CD4-positive, alpha-beta memory T cell (primary cell): ENCODE measurements around the gene PSMB2. TPM values are rescaled to one million over a fixed set of nuclear protein-coding genes. Genes with fewer than 3 reads are reported as not detected.

ENCODE experiments used
- CTCF ChIA-PET: fragments of 350-600 bp; sonication (Branson Sonifier 250); formaldehyde crosslinking; loops from one replicate; lab custom pipeline; 2021; ENCODE audit warnings: inconsistent platforms; ENCODE audit not compliant: partially characterized antibody; lab: Charles Lee
- POLR2A ChIA-PET: fragments of 350-600 bp; sonication (Branson Sonifier 250); formaldehyde crosslinking; loops from one replicate; lab custom pipeline; 2021; ENCODE audit not compliant: partially characterized antibody; lab: Charles Lee
- DNase-seq, 5 donors: peaks; one replicate each; pipeline versions ENCODE4 v3.0.0 to v3.0.0-alpha.2; 2020 to 2022; ENCODE audit warnings: mixed read lengths in 1 of 5
- H3K27ac ChIP-seq: one replicate; pipeline ENCODE4 v1.7.0; 2013; ENCODE audit warnings: low read depth, low read length
- H3K27me3 ChIP-seq: 2 replicates; pipeline ENCODE4 v1.7.0; 2013; ENCODE audit warnings: mild to moderate bottlenecking, low read length, moderate library complexity; ENCODE audit not compliant: insufficient read depth
- H3K36me3 ChIP-seq: 2 replicates; pipeline ENCODE4 v1.7.0; 2013; ENCODE audit warnings: mild to moderate bottlenecking, low read length, moderate library complexity; ENCODE audit not compliant: insufficient read depth
- H3K4me1 ChIP-seq: 2 replicates; pipeline ENCODE4 v1.7.0; 2013; ENCODE audit warnings: mild to moderate bottlenecking, low read length, moderate library complexity; ENCODE audit not compliant: insufficient read depth
- H3K4me3 ChIP-seq, 2 donors: one replicate each; pipeline ENCODE4 v1.7.0; 2013; ENCODE audit warnings: low read length in 2 of 2, mild to moderate bottlenecking in 1 of 2
- H3K9me3 ChIP-seq, 2 donors: one replicate each; pipeline ENCODE4 v1.7.0; 2013; ENCODE audit warnings: low read length in 2 of 2, control low read depth in 1 of 2; ENCODE audit not compliant: control insufficient read depth in 1 of 2
- H3K27ac Mint-ChIP-seq, 7 donors: one replicate each; pipeline ENCODE4 v1.8.0; 2020 to 2021; ENCODE audit warnings: mixed read lengths in 7 of 7, mild to moderate bottlenecking in 6 of 7, inconsistent platforms in 3 of 7, moderate library complexity in 3 of 7
- H3K27me3 Mint-ChIP-seq, 2 donors: one replicate each; pipeline ENCODE4 v1.8.0; 2020 to 2021; ENCODE audit warnings: mixed read lengths in 2 of 2
- H3K36me3 Mint-ChIP-seq, 2 donors: one replicate each; pipeline ENCODE4 v1.8.0; 2020 to 2021; ENCODE audit warnings: mixed read lengths in 2 of 2, inconsistent platforms in 1 of 2, mild to moderate bottlenecking in 1 of 2
- H3K4me1 Mint-ChIP-seq, 4 donors: one replicate each; pipeline ENCODE4 v1.8.0; 2020 to 2021; ENCODE audit warnings: mixed read lengths in 4 of 4, mild to moderate bottlenecking in 1 of 4
- H3K4me3 Mint-ChIP-seq, 8 donors: one replicate each; pipeline ENCODE4 v1.8.0; 2020 to 2021; ENCODE audit warnings: mixed read lengths in 8 of 8, mild to moderate bottlenecking in 7 of 8, moderate library complexity in 6 of 8, inconsistent platforms in 3 of 8
- H3K9me3 Mint-ChIP-seq, 8 donors: one replicate each; pipeline ENCODE4 v1.8.0; 2020 to 2021; ENCODE audit warnings: mixed read lengths in 8 of 8, mild to moderate bottlenecking in 5 of 8, inconsistent platforms in 3 of 8, moderate library complexity in 1 of 8
- intact Hi-C: fragments of 100-400 bp; cut with micrococcal nuclease; formaldehyde crosslinking; loops from one replicate; pipeline ENCODE4 v1.15.1; 2023
- polyA plus RNA-seq, 2 donors: library from polyadenylated mRNA; unstranded; fragments of 300-500 nt; fragmentation: Illumina TruSeq; gene quantifications; one replicate each; pipeline ENCODE4 v1.2.3, GENCODE V29; 2021
- total RNA-seq, 2 experiments: library from RNA; stranded (reverse); gene quantifications; one replicate each; pipeline ENCODE4 v1.2.3, GENCODE V29; 2021

The PSMB2 gene
- total and polyA plus RNA-seq, 4 experiments from 2014 or later, result 25.5 to 73.2 (median 49.6) TPM

DNA sequence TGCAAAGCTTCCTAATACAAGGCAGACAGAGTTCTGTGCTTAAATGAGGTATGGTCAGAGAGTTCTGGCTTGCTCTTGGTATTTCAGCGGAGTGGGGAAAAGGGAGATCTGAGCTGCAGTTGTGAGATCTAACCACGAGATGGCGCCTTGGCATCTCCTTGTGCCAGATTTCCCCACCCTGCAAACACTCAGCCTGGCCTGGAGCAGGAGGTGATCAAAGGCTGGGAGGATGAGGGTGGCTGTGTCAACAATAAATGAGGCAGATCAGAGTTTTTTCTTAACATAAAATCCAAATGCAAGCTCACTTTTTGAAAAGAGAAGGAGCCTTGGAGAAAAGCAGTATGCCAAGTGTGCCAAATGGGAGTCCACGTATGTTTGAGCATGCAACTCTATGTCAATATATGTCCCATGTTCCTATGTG, 72.3 kb downstream of the PSMB2 start:
- Mint-ChIP-seq H3K4me3 (no peak overlapping the region), H3K27me3 (no peaks in the 10 kb centered on the region)
- CTCF ChIA-PET, result interaction anchor here (0.6 to 5.9 kb wide), 41 partner anchors 8 to 241 kb away, joined by 3 to 274 read pairs (median 4); partner anchors contain the start of genes C1orf216, CLSPN, KIAA0319L and NCDN

DNA sequence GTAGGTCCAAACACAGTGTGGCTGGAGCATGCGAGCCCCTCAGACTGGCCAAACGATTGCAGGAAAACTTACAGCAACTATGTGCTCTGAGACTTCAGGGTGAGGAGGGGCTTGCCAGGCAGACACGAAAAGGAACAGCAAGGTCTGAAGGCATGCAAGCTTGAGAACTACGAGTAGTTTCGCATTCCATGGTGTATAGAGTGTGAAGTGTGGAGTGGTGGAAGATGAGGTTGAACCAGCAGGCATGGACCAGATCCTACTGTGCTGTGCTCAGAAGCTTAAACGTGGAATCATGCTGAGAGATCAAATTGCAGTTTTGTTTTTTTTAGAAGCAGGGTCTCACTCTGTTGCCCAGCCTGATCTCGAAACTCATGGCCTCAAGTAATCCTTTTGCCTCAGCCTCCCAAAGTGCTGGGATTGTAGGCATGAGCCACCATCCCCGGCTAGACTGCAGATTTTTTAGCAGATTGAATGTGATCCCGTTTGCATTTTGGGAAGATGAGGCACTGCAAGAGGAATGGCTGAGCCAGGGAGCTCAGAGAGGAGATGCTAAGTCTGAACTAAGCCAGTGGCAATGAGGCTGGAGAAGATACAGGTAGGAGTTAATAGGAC, 73.3 kb downstream of the PSMB2 start:
- Histone ChIP-seq H3K4me1 (peaks cover 5% of the 10 kb centered on the region), H3K27me3 (no peaks in the 10 kb centered on the region), H3K9me3 (no peaks in the 10 kb centered on the region), H3K36me3 (peaks cover 7% of the 10 kb centered on the region), H3K4me3 (no peak overlapping the region), H3K27ac (no peak overlapping the region)
- no peak for DNase-seq
- intact Hi-C loops, result loop anchor here (10.0 kb wide), 1 partner anchor 77 kb away; the partner anchor contains the start of gene PSMB2
- Mint-ChIP-seq H3K36me3 (peaks cover 5 to 13% of the 10 kb centered on the region in 2 donors), H3K4me3 (no peak overlapping the region), H3K4me1 (peaks cover 8 to 24% (median 18%) of the 10 kb centered on the region in 4 donors), H3K9me3 (peaks cover 0 to 2% (median 0%) of the 10 kb centered on the region in 8 donors), H3K27me3 (no peaks in the 10 kb centered on the region), H3K27ac (no peak overlapping the region)
- CTCF ChIA-PET, result interaction anchor here (0.8 to 5.9 kb wide), 31 partner anchors 9 to 241 kb away, joined by 3 to 274 read pairs (median 4); partner anchors contain the start of genes C1orf216, CLSPN, KIAA0319L and NCDN
- POLR2A ChIA-PET, result interaction anchor here (1.1 to 2.1 kb wide), 5 partner anchors 10 to 156 kb away, joined by 3 to 14 read pairs (median 9); partner anchors contain the start of genes KIAA0319L and NCDN

More for the DNA sequence above, 72.3 kb downstream of the PSMB2 start:
- peaks cover 6% of the 10 kb centered on the region for H3K4me1 ChIP-seq
- peaks cover 5 to 11% of the 10 kb centered on the region in 2 donors for H3K36me3 Mint-ChIP-seq
- peak overlapping the region in 1 of 7 donors; percentile 10 for H3K27ac Mint-ChIP-seq
- H3K27me3 ChIP-seq, result no peaks in the 10 kb centered on the region
- H3K4me3 ChIP-seq, result no peak overlapping the region
- intact Hi-C loops, result loop anchor here (1.0 to 10.0 kb wide), 6 partner anchors 31 to 205 kb away; partner anchors contain the start of gene PSMB2
- H3K9me3 Mint-ChIP-seq, result peaks cover 0 to 2% (median 0%) of the 10 kb centered on the region in 8 donors
- H3K27ac ChIP-seq, result no peak overlapping the region
- peak in 4 of 5 donors; percentile 57 to 68 (median 62) for DNase-seq
- POLR2A ChIA-PET, result interaction anchor here (0.8 to 2.1 kb wide), 10 partner anchors 9 to 201 kb away, joined by 3 to 14 read pairs (median 4); partner anchors contain the start of genes CLSPN, KIAA0319L and NCDN
- no peaks in the 10 kb centered on the region for H3K9me3 ChIP-seq
- H3K4me1 Mint-ChIP-seq, result peaks cover 8 to 24% (median 16%) of the 10 kb centered on the region in 4 donors
- H3K36me3 ChIP-seq, result peaks cover under 1% of the 10 kb centered on the region

DNA sequence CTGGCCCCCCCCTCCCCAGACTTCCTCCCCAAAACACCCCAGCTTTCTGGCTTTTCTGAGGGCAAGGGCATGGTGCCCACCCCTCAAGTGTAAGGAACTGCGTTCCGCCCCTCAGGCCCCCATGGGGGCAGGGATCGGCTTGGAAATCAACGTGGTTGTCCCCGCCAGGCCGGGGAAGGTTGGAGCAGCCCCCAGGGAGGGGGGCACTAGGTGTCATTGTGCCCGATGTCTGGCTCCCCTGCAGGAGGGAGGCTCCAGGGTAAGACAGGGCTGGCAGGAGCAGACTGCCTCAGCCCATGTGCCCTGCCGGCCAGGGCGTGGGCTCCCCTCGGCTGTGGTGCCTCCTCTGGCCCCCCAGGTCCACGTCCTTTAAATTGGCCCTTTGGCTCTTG, 75.6 kb downstream of the PSMB2 start:
- Histone ChIP-seq H3K9me3 (no peaks in the 10 kb centered on the region), H3K4me3 (no peak overlapping the region), H3K36me3 (peaks cover 7% of the 10 kb centered on the region), H3K27ac (no peak overlapping the region), H3K27me3 (no peaks in the 10 kb centered on the region), H3K4me1 (no peaks in the 10 kb centered on the region)
- peaks cover 5 to 28% of the 10 kb centered on the region in 2 donors for H3K36me3 Mint-ChIP-seq
- H3K27ac Mint-ChIP-seq, result no peak overlapping the region
- DNase-seq, result no peak
- POLR2A ChIA-PET, result interaction anchor here (1.1 to 2.3 kb wide), 4 partner anchors 26 to 204 kb away, joined by 3 to 23 read pairs (median 4); partner anchors contain the start of gene CLSPN
- H3K4me3 Mint-ChIP-seq, result no peak overlapping the region
- H3K9me3 Mint-ChIP-seq, result no peaks in the 10 kb centered on the region
- H3K27me3 Mint-ChIP-seq, result no peaks in the 10 kb centered on the region
- peaks cover 14 to 34% (median 20%) of the 10 kb centered on the region in 4 donors for H3K4me1 Mint-ChIP-seq
- intact Hi-C loops, result loop anchor here (10.0 kb wide), 1 partner anchor 79 kb away; the partner anchor contains the start of gene PSMB2
- CTCF ChIA-PET, result interaction anchor here (1.1 to 5.9 kb wide), 20 partner anchors 8 to 214 kb away, joined by 3 to 274 read pairs (median 6); partner anchors contain the start of genes C1orf216, CLSPN, KIAA0319L and NCDN

DNA sequence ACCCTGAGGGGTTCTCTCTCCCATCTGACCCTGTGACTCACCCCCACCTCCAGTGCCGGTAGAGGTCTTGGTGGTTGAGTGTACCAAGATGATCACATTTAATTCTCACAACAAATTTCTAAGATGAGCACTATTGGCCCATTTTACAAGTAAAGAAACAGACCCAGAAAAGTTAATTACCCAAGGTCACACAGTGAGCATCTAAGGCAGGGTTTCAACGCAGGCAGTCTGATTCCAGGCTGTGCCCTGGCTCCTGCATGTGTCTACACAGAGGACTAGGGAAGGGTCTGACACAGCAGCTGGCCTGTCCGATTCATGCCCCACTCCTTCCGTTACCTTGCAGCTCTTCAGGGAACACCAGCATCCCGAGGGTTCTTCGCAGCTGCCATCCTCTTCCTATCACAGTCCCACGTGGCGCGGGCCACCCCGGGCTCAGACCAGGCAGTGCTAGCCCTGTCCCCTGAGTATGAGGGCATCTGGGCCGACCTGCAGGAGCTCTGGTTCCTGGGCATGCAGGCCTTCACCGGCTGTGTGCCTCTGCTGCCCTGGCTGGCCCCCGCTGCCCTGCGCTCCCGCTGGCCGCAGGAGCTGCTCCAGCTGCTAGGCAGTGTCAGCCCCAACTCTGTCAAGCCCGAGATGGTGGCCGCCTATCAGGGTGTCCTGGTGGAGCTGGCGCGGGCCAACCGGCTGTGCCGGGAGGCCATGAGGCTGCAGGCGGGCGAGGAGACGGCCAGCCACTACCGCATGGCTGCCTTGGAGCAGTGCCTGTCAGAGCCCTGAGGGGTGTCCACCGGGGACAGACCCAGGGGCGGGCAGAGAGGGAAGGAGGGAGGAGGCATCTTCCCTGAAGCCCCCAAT, 76.2 kb downstream of the PSMB2 start:
- Mint-ChIP-seq H3K4me3 (peak overlapping the region in 1 of 8 donors; percentile 0), H3K27ac (peak overlapping the region in 6 of 7 donors; percentile 68 to 86 (median 70)), H3K4me1 (peaks cover 14 to 34% (median 20%) of the 10 kb centered on the region in 4 donors), H3K36me3 (peaks cover 5 to 28% of the 10 kb centered on the region in 2 donors), H3K27me3 (no peaks in the 10 kb centered on the region), H3K9me3 (no peaks in the 10 kb centered on the region)
- Histone ChIP-seq H3K36me3 (peaks cover 7% of the 10 kb centered on the region), H3K27me3 (no peaks in the 10 kb centered on the region), H3K4me3 (no peak overlapping the region), H3K4me1 (no peaks in the 10 kb centered on the region), H3K9me3 (no peaks in the 10 kb centered on the region), H3K27ac (no peak overlapping the region)
- no peak for DNase-seq
- ChIA-PET CTCF (interaction anchor here (0.6 to 5.9 kb wide), 36 partner anchors 8 to 535 kb away, joined by 3 to 274 read pairs (median 5); partner anchors contain the start of genes C1orf216, CLSPN and TFAP2E), POLR2A (interaction anchor here (0.7 to 2.3 kb wide), 9 partner anchors 8 to 205 kb away, joined by 3 to 23 read pairs (median 3); partner anchors contain the start of genes CLSPN and TFAP2E)
- intact Hi-C loops, result loop anchor here (1.0 to 10.0 kb wide), 2 partner anchors 80 to 114 kb away; partner anchors contain the start of gene PSMB2

DNA sequence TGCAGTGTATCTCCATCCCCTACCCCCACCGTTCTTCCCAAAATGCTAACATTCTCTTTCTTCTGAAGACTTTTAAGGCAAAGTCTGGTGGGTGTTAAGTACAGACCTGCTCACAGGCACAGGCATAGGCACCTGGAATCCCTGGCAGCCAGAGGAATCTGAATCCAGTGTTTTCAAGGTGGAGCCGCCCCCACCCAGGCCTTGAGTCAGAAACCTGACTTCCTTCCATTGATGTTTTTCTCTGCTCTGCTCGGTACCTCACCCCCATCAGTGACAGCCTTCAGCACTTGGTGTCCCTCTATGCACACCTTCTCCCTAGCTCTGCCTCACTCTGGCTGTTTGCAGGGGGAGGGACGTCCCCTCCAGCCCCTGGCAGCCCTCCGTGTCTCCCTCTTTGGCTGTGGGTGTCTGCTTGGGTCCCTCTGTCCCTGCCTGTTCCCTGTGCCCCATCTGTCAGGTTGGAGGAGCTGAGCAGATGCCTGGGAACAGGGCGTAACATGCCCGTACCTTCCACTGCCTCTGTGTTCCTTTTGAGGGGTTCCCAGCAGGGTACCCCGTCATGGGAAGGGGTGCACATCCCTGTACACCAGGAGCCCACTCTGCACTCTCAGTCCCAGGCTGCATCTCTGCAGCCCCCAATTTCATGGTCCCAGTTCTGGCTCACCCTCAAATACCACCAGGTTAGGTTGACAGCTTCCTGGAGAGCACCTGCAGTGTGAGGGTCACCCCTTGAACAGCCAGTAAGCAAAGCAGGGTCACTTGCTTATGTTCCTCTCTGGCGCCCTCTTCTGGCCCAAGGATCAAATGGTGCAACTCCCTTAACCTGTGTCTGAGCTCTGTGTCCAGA, 77.1 kb downstream of the PSMB2 start:
- Histone ChIP-seq H3K27me3 (no peaks in the 10 kb centered on the region), H3K4me1 (peaks cover 3% of the 10 kb centered on the region), H3K36me3 (peaks cover 7% of the 10 kb centered on the region), H3K4me3 (no peak overlapping the region), H3K9me3 (no peaks in the 10 kb centered on the region), H3K27ac (no peak overlapping the region)
- POLR2A ChIA-PET, result interaction anchor here (0.7 to 2.3 kb wide), 9 partner anchors 9 to 205 kb away, joined by 3 to 23 read pairs (median 3); partner anchors contain the start of genes CLSPN and TFAP2E
- Mint-ChIP-seq H3K4me1 (peaks cover 17 to 41% (median 24%) of the 10 kb centered on the region in 4 donors), H3K27ac (peak overlapping the region; percentile 68 to 93 (median 70)), H3K27me3 (no peaks in the 10 kb centered on the region), H3K9me3 (no peaks in the 10 kb centered on the region), H3K36me3 (peaks cover 5 to 33% of the 10 kb centered on the region in 2 donors), H3K4me3 (peak overlapping the region in 1 of 8 donors; percentile 0)
- intact Hi-C loops, result loop anchor here (1.0 to 10.0 kb wide), 2 partner anchors 81 to 113 kb away; partner anchors contain the start of gene PSMB2
- CTCF ChIA-PET, result interaction anchor here (0.6 to 5.9 kb wide), 36 partner anchors 8 to 534 kb away, joined by 3 to 274 read pairs (median 5); partner anchors contain the start of genes C1orf216, CLSPN and TFAP2E
- peak; percentile 70 to 78 (median 74) for DNase-seq
